GM23338 (cell line): ENCODE measurements around the gene PMEL. TPM values are rescaled to one million over a fixed set of nuclear protein-coding genes. Genes with fewer than 3 reads are reported as not detected.

Experiments
- ATAC-seq: fragments of 200-7000 bp; cut with Tn5 transposase; 3 replicates; pipeline ENCODE4 v1.9.1; 2020
- DNase-seq: peaks from one replicate; pipeline ENCODE4 v3.0.0-alpha.2; 2015; ENCODE audit warnings: low spot score
- H2AFZ ChIP-seq: fragments of 200-600 bp; sonication (generic); 2 replicates; pipeline ENCODE4 v1.8.0; 2016; ENCODE audit warnings: antibody characterized with exemption, mild to moderate bottlenecking, moderate library complexity
- H3F3A ChIP-seq: fragments of 200-600 bp; sonication (generic); replicated peaks from 2 replicates; pipeline ENCODE4 v1.8.0; 2017; ENCODE audit warnings: antibody characterized with exemption, mixed run types, low read depth
- H3K27ac ChIP-seq: fragments of 200-600 bp; sonication (generic); 2 replicates; pipeline ENCODE4 v1.6.1; 2016; ENCODE audit warnings: low read depth
- H3K27me3 ChIP-seq: fragments of 200-600 bp; sonication (generic); 2 replicates; pipeline ENCODE4 v1.8.0; 2016; ENCODE audit warnings: mild to moderate bottlenecking, mixed run types, moderate library complexity; ENCODE audit not compliant: insufficient read depth
- H3K36me3 ChIP-seq: fragments of 200-600 bp; sonication (generic); 2 replicates; pipeline ENCODE4 v1.8.0; 2016; ENCODE audit warnings: mild to moderate bottlenecking; ENCODE audit not compliant: insufficient read depth
- H3K4me1 ChIP-seq: fragments of 200-600 bp; sonication (generic); 2 replicates; pipeline ENCODE4 v1.8.0; 2016; ENCODE audit warnings: mild to moderate bottlenecking, moderate library complexity; ENCODE audit not compliant: insufficient read depth
- H3K4me2 ChIP-seq: fragments of 200-600 bp; sonication (generic); 2 replicates; pipeline ENCODE4 v1.7.1; 2017; ENCODE audit warnings: mixed run types
- H3K4me3 ChIP-seq: fragments of 200-600 bp; sonication (generic); 2 replicates; pipeline ENCODE4 v1.6.1; 2016; ENCODE audit warnings: mixed run types
- H3K79me2 ChIP-seq: fragments of 200-600 bp; sonication (generic); replicated peaks from 2 replicates; pipeline ENCODE4 v1.8.0; 2017; ENCODE audit warnings: mild to moderate bottlenecking; ENCODE audit not compliant: insufficient read depth
- H3K9me2 ChIP-seq: fragments of 200-600 bp; sonication (generic); 2 replicates; pipeline ENCODE4 v1.8.0; 2017; ENCODE audit not compliant: insufficient read depth
- H4K20me1 ChIP-seq: fragments of 200-600 bp; sonication (generic); replicated peaks from 2 replicates; pipeline ENCODE4 v1.8.0; 2017; ENCODE audit warnings: mild to moderate bottlenecking; ENCODE audit not compliant: insufficient read depth
- H3K27ac Mint-ChIP-seq: 2 replicates; pipeline ENCODE4 v1.8.0; 2020; ENCODE audit warnings: inconsistent platforms, mild to moderate bottlenecking, moderate library complexity, mixed read lengths
- H3K27me3 Mint-ChIP-seq: 3 replicates; pipeline ENCODE4 v1.8.0; 2022; ENCODE audit warnings: low read depth, mild to moderate bottlenecking, moderate library complexity, mixed read lengths, inconsistent platforms; ENCODE audit not compliant: insufficient read depth, poor library complexity
- H3K36me3 Mint-ChIP-seq: 3 replicates; pipeline ENCODE4 v1.8.0; 2021; ENCODE audit warnings: low read depth, mild to moderate bottlenecking, inconsistent platforms, moderate library complexity, mixed read lengths
- H3K4me1 Mint-ChIP-seq: 3 replicates; pipeline ENCODE4 v1.8.0; 2020; ENCODE audit warnings: mild to moderate bottlenecking, inconsistent platforms, mixed read lengths
- H3K4me3 Mint-ChIP-seq: 3 replicates; pipeline ENCODE4 v1.8.0; 2021; ENCODE audit warnings: moderate library complexity, mild to moderate bottlenecking, inconsistent platforms, mixed read lengths
- H3K9me3 Mint-ChIP-seq: 3 replicates; pipeline ENCODE4 v1.8.0; 2020; ENCODE audit warnings: moderate library complexity, mild to moderate bottlenecking, inconsistent platforms, mixed read lengths
- CTCF ChIP-seq, 2 experiments: fragments of 200-600 bp in 1 of 2; sonication (generic) in 1 of 2; conservative IDR thresholded peaks; 2 replicates each; pipeline versions ENCODE4 v1.5.1 to v1.6.1; 2016 to 2017; ENCODE audit warnings: antibody characterized with exemption in 2 of 2, low read depth in 2 of 2, mild to moderate bottlenecking in 2 of 2, moderate library complexity in 1 of 2
- ETS1 ChIP-seq: IDR thresholded peaks from 2 replicates; pipeline ENCODE4 v1.6.1; 2016; ENCODE audit warnings: antibody characterized with exemption
- EZH2 ChIP-seq: fragments of 200-600 bp; sonication (generic); IDR thresholded peaks from one replicate; pipeline ENCODE4 v1.8.0; 2017; ENCODE audit warnings: antibody characterized with exemption, mild to moderate bottlenecking, low read depth; ENCODE audit not compliant: unreplicated experiment
- JUNB ChIP-seq: IDR thresholded peaks from one replicate; pipeline ENCODE4 v1.6.1; 2016; ENCODE audit warnings: antibody characterized with exemption; ENCODE audit not compliant: unreplicated experiment
- REST ChIP-seq: IDR thresholded peaks from one replicate; pipeline ENCODE4 v1.6.1; 2018; ENCODE audit warnings: antibody characterized with exemption; ENCODE audit not compliant: unreplicated experiment
- ZNF331 ChIP-seq: fragments of 250-450 bp; sonication (Bioruptor Pico); IDR thresholded peaks from 2 replicates; pipeline ENCODE4 v1.5.0; 2020; ENCODE audit warnings: low read depth, mild to moderate bottlenecking, moderate library complexity
- ZNF462 ChIP-seq: fragments of 250-450 bp; sonication (Bioruptor Pico); IDR thresholded peaks from 2 replicates; pipeline ENCODE4 v1.5.0; 2020; ENCODE audit warnings: mild to moderate bottlenecking, moderate library complexity
- polyA plus RNA-seq: library from polyadenylated mRNA; unstranded; fragments of >200 nt; fragmentation: Nextera tagmentation; extraction: Ambion mirVana; gene quantifications from 2 replicates; pipeline ENCODE4 v1.2.1, GENCODE V29; 2016
- total RNA-seq: library from RNA; depleted of rRNA; stranded (reverse); fragments of >200 nt; shearing (Covaris generic); gene quantifications from 2 replicates; pipeline ENCODE4 v1.2.3, GENCODE V29; 2014

Gene PMEL
- total and polyA plus RNA-seq, 2 experiments from 2014 or later = 68.1 to 108 TPM

- H3K4me1 ChIP-seq = 0 out of 2 replicates have a peak, but pooled peaks cover 4% of the 10 kb centered on the region
- peaks cover 7% of the 10 kb centered on the region; the same call in 1 of the 2 replicates for H3F3A ChIP-seq
- H4K20me1 ChIP-seq = no peaks in the 10 kb centered on the region
- TF ChIP-seq REST (no peak), JUNB (no peak), ETS1 (no peak), EZH2 (no peak), CTCF (conservative IDR thresholded peaks at IDR 0.05; ENCODE audit: low read depth in 2 of 2) (no peak), ZNF462 (CRISPR knock-in tag) (no peak), ZNF331 (CRISPR knock-in tag) (no peak)
- no peak overlapping the region for H3K27ac ChIP-seq
- H3K9me2 ChIP-seq = no peaks in the 10 kb centered on the region
- Mint-ChIP-seq H3K4me3 (no peak overlapping the region; the same call in 2 of the 3 replicates), H3K36me3 (peaks cover 49% of the 10 kb centered on the region), H3K27ac (no peak overlapping the region), H3K27me3 (peaks cover 8% of the 10 kb centered on the region), H3K4me1 (no peaks in the 10 kb centered on the region; the same call in 2 of the 3 replicates), H3K9me3 (no peaks in the 10 kb centered on the region)
- H3K36me3 ChIP-seq = peaks cover 27% of the 10 kb centered on the region
- H2AFZ ChIP-seq = no peak overlapping the region
- H3K79me2 ChIP-seq = peaks cover 8% of the 10 kb centered on the region; the same call in 1 of the 2 replicates
- H3K4me3 ChIP-seq = no peak overlapping the region
- ATAC-seq (no peak), DNase-seq (no peak)
- H3K27me3 ChIP-seq = no peaks in the 10 kb centered on the region
- H3K4me2 ChIP-seq = no peak overlapping the region
Observed at GRCh38 chr12:55995366-55995765, 29.5 kb upstream of the PMEL start.
